Right lobe of liver (tissue), 4 donors: ENCODE data around the gene BCL6.

ENCODE experiments used
- POLR2A ChIP-seq: fragments of 450-650 bp; IDR thresholded peaks from one replicate; pipeline ENCODE4 v1.6.1; 2017; ENCODE audit warnings: antibody characterized with exemption, mild to moderate bottlenecking
- TF ChIP-seq, protein P1 (sequence below), 4 donors: fragments of 200-600 bp in 3 of 4; fragments of 450-650 bp in 1 of 4; IDR thresholded peaks; one replicate each; pipeline versions ENCODE4 v1.5.1 to v1.8.0; 2016 to 2022; ENCODE audit warnings: antibody characterized with exemption in 4 of 4, mild to moderate bottlenecking in 2 of 4
- donor health status: DM: no; HTN: no; CAD: no.
- donor health status: DM: no; HTN: no; CAD: no.
- donor health status: DM: no; HTN: yes; CAD: no.

DNA sequence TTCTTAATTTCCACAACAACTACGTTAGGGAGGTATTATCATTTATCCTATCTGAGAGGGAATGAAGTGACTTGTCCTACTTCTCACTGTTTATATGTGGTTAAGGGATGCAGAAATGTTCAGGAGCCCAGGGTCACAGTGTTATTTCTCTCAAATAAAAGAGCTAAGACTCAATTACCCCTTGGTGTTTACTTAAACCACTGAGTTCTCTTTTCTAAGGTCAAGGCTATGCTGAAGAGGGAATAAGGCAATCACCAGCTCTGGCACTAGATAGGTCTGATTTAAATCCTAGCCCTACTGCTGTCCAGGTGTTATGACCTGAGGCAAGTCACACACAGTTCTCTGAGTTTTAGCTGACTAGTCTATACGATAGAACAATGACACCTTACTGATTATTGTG is 35.7 kb upstream of the BCL6 start:
- TF ChIP-seq, protein P1, sequence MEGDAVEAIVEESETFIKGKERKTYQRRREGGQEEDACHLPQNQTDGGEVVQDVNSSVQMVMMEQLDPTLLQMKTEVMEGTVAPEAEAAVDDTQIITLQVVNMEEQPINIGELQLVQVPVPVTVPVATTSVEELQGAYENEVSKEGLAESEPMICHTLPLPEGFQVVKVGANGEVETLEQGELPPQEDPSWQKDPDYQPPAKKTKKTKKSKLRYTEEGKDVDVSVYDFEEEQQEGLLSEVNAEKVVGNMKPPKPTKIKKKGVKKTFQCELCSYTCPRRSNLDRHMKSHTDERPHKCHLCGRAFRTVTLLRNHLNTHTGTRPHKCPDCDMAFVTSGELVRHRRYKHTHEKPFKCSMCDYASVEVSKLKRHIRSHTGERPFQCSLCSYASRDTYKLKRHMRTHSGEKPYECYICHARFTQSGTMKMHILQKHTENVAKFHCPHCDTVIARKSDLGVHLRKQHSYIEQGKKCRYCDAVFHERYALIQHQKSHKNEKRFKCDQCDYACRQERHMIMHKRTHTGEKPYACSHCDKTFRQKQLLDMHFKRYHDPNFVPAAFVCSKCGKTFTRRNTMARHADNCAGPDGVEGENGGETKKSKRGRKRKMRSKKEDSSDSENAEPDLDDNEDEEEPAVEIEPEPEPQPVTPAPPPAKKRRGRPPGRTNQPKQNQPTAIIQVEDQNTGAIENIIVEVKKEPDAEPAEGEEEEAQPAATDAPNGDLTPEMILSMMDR (IDR thresholded peaks at IDR 0.05), result no peak
- no peak for TF ChIP-seq POLR2A
